Measurements from ENCODE around the gene PIAS2. TPM values are rescaled to one million over a fixed set of nuclear protein-coding genes. Genes with fewer than 3 reads are reported as not detected.
"Not testable (repeated sequence)": the region's sequence is repeated elsewhere in the genome, so short reads cannot be mapped to it uniquely, and the experiment has no call there.

PIAS2 gene
- total RNA-seq, 2 donors from 2014 or later, result 20.9 to 23.4 TPM

- H3K27ac Mint-ChIP-seq, result no peak overlapping the region
- peaks cover 38% of the 10 kb centered on the region for H3K4me1 Mint-ChIP-seq (ENCODE audit: low read depth)
- H3K36me3 Mint-ChIP-seq (ENCODE audit: insufficient read depth in 2 of 2), result peaks cover 20 to 40% of the 10 kb centered on the region in 2 donors
Measured at GRCh38 chr18:46891742-46892214, 25.5 kb downstream of the PIAS2 start.

GRCh38 chr18:46888965-46889364, 28.3 kb downstream of the PIAS2 start:
- Mint-ChIP-seq H3K36me3 (ENCODE audit: insufficient read depth in 2 of 2) (peaks cover 20 to 33% of the 10 kb centered on the region in 2 donors), H3K27me3 (ENCODE audit: low read depth) (no peaks in the 10 kb centered on the region), H3K9me3 (peaks cover 4 to 5% of the 10 kb centered on the region in 2 donors), H3K27ac (no peak overlapping the region), H3K4me1 (ENCODE audit: low read depth) (peaks cover 33% of the 10 kb centered on the region), H3K4me3 (no peak overlapping the region)
- DNase-seq (no peak), ATAC-seq (replicated peaks in 1 of 2) (no peak)

More at GRCh38 chr18:46891742-46892214, 25.5 kb downstream of the PIAS2 start:
- Mint-ChIP-seq H3K27me3 (ENCODE audit: low read depth) (no peaks in the 10 kb centered on the region), H3K9me3 (peaks cover 4 to 5% of the 10 kb centered on the region in 2 donors), H3K4me3 (peak overlapping the region in 1 of 2 donors; percentile 19)
- peak; percentile 76 to 81 for ATAC-seq (replicated peaks in 1 of 2)
- DNase-seq, result peak; percentile 4 to 7

DNA sequence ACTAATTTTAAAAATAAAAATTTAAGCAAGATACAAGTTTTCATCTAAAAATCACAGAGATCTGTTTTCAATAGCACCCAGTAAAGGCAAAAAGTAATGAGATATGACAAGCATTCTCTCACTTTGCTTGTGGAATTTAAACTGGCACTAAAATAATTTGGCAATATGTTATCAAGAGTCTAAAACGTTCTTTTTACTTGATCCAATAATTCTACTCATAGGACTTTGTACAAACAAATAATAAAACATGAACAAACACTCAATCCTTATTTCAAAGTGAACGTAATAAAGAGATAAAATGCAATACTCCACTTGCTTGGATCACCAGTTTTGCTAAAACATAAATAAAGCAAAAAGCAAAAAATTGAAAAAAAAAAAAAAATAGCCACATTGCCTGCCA, 30.4 kb downstream of the PIAS2 start:
- DNase-seq (no peak), ATAC-seq (replicated peaks in 1 of 2) (no peak)
- Mint-ChIP-seq H3K9me3 (peaks cover 4 to 5% of the 10 kb centered on the region in 2 donors), H3K27ac (no peak overlapping the region), H3K27me3 (ENCODE audit: low read depth) (no peaks in the 10 kb centered on the region), H3K4me3 (no peak overlapping the region), H3K4me1 (ENCODE audit: low read depth) (peaks cover 16% of the 10 kb centered on the region), H3K36me3 (ENCODE audit: insufficient read depth in 2 of 2) (peaks cover 20 to 35% of the 10 kb centered on the region in 2 donors)

GRCh38 chr18:46883180-46883579, 34.1 kb downstream of the PIAS2 start:
- Mint-ChIP-seq H3K27ac (no peak overlapping the region), H3K4me1 (ENCODE audit: low read depth) (no peaks in the 10 kb centered on the region), H3K27me3 (ENCODE audit: low read depth) (no peaks in the 10 kb centered on the region), H3K9me3 (peaks cover 0 to 10% of the 10 kb centered on the region in 2 donors), H3K4me3 (no peak overlapping the region), H3K36me3 (ENCODE audit: insufficient read depth in 2 of 2) (peaks cover 8 to 33% of the 10 kb centered on the region in 2 donors)
- ATAC-seq (replicated peaks in 1 of 2), result no peak
- no peak for DNase-seq

DNA sequence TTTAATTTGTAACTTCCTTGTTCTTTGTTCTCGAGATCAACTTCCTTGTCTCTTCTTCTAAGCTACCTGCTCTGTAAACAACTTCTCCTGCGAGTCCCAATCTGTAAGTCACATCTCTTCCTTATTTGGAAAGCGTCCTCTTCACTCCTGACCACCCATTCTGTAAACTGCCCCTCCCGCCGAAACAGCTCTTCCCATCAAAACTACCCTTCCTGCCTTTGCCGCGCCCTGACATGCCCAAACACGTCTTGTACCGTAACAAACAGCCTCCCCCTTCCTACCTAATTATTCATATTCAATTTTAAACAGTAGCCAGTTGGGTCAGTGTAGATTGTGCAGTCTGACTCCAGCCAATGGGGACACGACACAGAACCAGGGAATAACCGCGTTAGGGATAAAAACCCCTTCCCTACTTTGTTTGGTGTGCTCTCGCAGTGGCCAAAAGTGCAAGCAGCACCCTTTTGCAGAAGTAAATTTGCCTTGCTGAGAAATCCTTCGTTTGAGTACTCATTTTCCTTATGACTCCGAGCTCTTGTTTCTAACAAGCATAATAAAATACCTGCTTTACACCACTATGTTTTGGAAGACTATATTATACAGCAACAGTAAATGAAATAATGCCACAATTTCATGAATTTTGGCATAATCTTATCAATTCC, 39.8 kb downstream of the PIAS2 start:
- peaks cover 7 to 14% of the 10 kb centered on the region in 2 donors for H3K9me3 Mint-ChIP-seq
- H3K4me3 Mint-ChIP-seq, result no peak overlapping the region
- DNase-seq, result no peak
- ATAC-seq (replicated peaks in 1 of 2), result no peak
- peaks cover 11% of the 10 kb centered on the region for H3K4me1 Mint-ChIP-seq (ENCODE audit: low read depth)
- H3K36me3 Mint-ChIP-seq (ENCODE audit: insufficient read depth in 2 of 2), result peaks cover 22 to 51% of the 10 kb centered on the region in 2 donors
- no peak overlapping the region for H3K27ac Mint-ChIP-seq
- H3K27me3 Mint-ChIP-seq (ENCODE audit: low read depth), result no peaks in the 10 kb centered on the region

- Mint-ChIP-seq H3K4me3 (no peak overlapping the region), H3K27ac (no peak overlapping the region), H3K27me3 (ENCODE audit: low read depth) (no peaks in the 10 kb centered on the region), H3K9me3 (peaks cover 12 to 21% of the 10 kb centered on the region in 2 donors), H3K36me3 (ENCODE audit: insufficient read depth in 2 of 2) (peaks cover 23 to 28% of the 10 kb centered on the region in 2 donors), H3K4me1 (ENCODE audit: low read depth) (no peaks in the 10 kb centered on the region)
- no peak for ATAC-seq (replicated peaks in 1 of 2)
- DNase-seq, result no peak
Measured at GRCh38 chr18:46868169-46868921, 49.0 kb downstream of the PIAS2 start.

GRCh38 chr18:46867367-46868143, 49.8 kb downstream of the PIAS2 start:
- Mint-ChIP-seq H3K27me3 (ENCODE audit: low read depth) (no peaks in the 10 kb centered on the region), H3K9me3 (peaks cover 12 to 21% of the 10 kb centered on the region in 2 donors), H3K36me3 (ENCODE audit: insufficient read depth in 2 of 2) (peaks cover 21 to 28% of the 10 kb centered on the region in 2 donors), H3K27ac (no peak overlapping the region), H3K4me1 (ENCODE audit: low read depth) (no peaks in the 10 kb centered on the region), H3K4me3 (no peak overlapping the region)
- DNase-seq, result no peak
- no peak for ATAC-seq (replicated peaks in 1 of 2)

DNA sequence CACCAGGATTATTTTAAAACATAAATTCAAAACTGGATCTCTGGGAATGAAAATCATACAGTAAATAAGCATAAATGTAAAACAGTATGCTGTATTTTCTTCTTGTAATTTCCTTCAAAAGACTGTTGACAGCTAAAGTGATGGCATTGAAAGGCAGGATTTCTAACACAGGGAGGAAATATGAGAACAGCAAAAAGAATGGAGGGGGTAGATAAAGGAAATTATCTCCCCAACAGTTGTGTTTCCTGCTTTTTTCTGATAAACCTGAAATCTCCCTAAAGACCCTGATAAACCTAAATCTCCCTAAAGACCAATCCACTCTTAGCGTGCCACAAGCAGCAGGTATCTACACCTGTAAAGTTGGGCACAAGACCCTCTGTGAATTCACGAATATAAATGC, 50.8 kb downstream of the PIAS2 start:
- no peak overlapping the region for H3K4me3 Mint-ChIP-seq
- ATAC-seq (replicated peaks in 1 of 2) (no peak), DNase-seq (no peak)
- no peak overlapping the region for H3K27ac Mint-ChIP-seq
- H3K9me3 Mint-ChIP-seq, result peaks cover 12 to 21% of the 10 kb centered on the region in 2 donors
- H3K4me1 Mint-ChIP-seq (ENCODE audit: low read depth), result no peaks in the 10 kb centered on the region
- peaks cover 21 to 28% of the 10 kb centered on the region in 2 donors for H3K36me3 Mint-ChIP-seq (ENCODE audit: insufficient read depth in 2 of 2)
- no peaks in the 10 kb centered on the region for H3K27me3 Mint-ChIP-seq (ENCODE audit: low read depth)

GRCh38 chr18:46865245-46865644, 52.1 kb downstream of the PIAS2 start:
- not testable (repeated sequence) for H3K4me1 Mint-ChIP-seq (ENCODE audit: low read depth)

DNA sequence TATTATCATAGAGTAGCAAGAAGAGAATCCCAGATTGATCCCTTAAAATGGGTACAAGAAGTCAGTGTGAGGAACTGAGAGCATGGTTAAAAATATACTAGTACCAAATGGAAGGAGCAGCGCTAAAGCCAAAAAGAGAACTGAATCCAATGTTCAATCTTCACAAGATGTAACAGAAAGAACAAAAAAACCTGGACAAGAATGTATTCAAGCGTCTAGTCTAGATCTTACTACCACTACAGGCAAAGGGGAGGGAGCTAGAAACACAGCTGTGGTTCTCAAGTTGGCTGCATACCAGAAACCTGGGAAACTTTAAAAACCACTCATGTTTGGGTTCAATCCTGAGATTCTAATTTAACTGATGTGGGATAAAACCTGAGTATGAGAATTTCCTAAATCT, 57.5 kb downstream of the PIAS2 start:
- H3K27me3 Mint-ChIP-seq (ENCODE audit: low read depth), result no peaks in the 10 kb centered on the region
- ATAC-seq (replicated peaks in 1 of 2), result no peak
- no peaks in the 10 kb centered on the region for H3K9me3 Mint-ChIP-seq
- no peak overlapping the region for H3K4me3 Mint-ChIP-seq
- H3K27ac Mint-ChIP-seq, result no peak overlapping the region
- DNase-seq, result no peak
- peaks cover 15% of the 10 kb centered on the region for H3K4me1 Mint-ChIP-seq (ENCODE audit: low read depth)
- H3K36me3 Mint-ChIP-seq (ENCODE audit: insufficient read depth in 2 of 2), result peaks cover 3 to 11% of the 10 kb centered on the region in 2 donors

More at GRCh38 chr18:46865245-46865644, 52.1 kb downstream of the PIAS2 start:
- ATAC-seq (replicated peaks in 1 of 2); DNase-seq; H3K27me3 Mint-ChIP-seq (ENCODE audit: low read depth); H3K27ac Mint-ChIP-seq; H3K4me3 Mint-ChIP-seq: not testable (repeated sequence)
- Mint-ChIP-seq H3K9me3 (peaks cover 7 to 16% of the 10 kb centered on the region in 2 donors), H3K36me3 (ENCODE audit: insufficient read depth in 2 of 2) (peaks cover 18 to 23% of the 10 kb centered on the region in 2 donors)

DNA sequence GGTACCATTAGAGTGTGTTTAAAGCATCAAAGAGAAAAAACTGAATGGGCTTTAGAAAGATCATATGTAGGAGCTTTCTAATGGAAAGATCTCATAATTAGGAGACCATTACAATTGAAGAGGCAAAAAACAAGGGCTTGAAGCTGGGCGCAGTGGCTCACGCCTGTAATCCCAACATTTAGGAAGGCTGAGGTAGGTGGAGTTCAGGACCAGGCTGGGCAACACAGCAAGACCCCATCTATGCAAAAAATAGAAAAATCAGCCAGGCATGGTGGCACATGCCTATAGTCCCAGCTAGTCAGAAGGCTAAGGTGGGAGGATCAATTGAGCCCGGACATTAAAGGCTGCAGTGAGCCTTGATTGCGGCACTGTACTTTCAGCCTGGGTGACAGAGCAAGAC, 59.0 kb downstream of the PIAS2 start:
- Mint-ChIP-seq H3K4me3 (no peak overlapping the region), H3K36me3 (ENCODE audit: insufficient read depth in 2 of 2) (peaks cover 3 to 12% of the 10 kb centered on the region in 2 donors), H3K9me3 (no peaks in the 10 kb centered on the region)

DNA sequence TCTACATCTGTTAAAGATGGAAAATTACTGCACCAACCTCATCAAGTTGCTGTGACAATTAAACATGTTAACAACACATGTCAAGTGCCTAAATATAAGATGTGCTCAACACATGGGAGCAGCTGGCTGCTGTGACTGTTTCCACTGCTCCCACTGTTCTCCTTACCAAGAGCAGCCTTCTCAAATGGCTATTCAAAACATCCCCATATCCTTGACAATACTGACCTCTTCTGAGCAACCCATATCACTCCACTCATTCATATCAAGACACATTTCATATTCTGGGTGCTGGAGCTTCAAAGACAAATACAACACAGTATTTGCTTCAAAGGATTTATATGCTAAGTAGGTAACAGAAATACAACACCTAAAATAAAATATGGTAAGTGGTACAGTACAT, 60.3 kb downstream of the PIAS2 start:
- ATAC-seq (replicated peaks in 1 of 2) (no peak), DNase-seq (no peak)
- Mint-ChIP-seq H3K4me3 (no peak overlapping the region), H3K27ac (no peak overlapping the region), H3K27me3 (ENCODE audit: low read depth) (no peaks in the 10 kb centered on the region), H3K4me1 (ENCODE audit: low read depth) (peaks cover 15% of the 10 kb centered on the region), H3K9me3 (no peaks in the 10 kb centered on the region), H3K36me3 (ENCODE audit: insufficient read depth in 2 of 2) (peaks cover 3 to 12% of the 10 kb centered on the region in 2 donors)

More for the DNA sequence above, 59.0 kb downstream of the PIAS2 start:
- DNase-seq, result no peak
- H3K27me3 Mint-ChIP-seq (ENCODE audit: low read depth), result no peaks in the 10 kb centered on the region
- no peak overlapping the region for H3K27ac Mint-ChIP-seq
- no peak for ATAC-seq (replicated peaks in 1 of 2)
- peaks cover 15% of the 10 kb centered on the region for H3K4me1 Mint-ChIP-seq (ENCODE audit: low read depth)

GRCh38 chr18:46849007-46849406, 68.3 kb downstream of the PIAS2 start:
- DNase-seq, result no peak
- no peak overlapping the region for H3K27ac Mint-ChIP-seq
- H3K4me3 Mint-ChIP-seq, result no peak overlapping the region
- ATAC-seq (replicated peaks in 1 of 2), result no peak
- no peaks in the 10 kb centered on the region for H3K27me3 Mint-ChIP-seq (ENCODE audit: low read depth)
- peaks cover 0 to 4% of the 10 kb centered on the region in 2 donors for H3K36me3 Mint-ChIP-seq (ENCODE audit: insufficient read depth in 2 of 2)
- H3K9me3 Mint-ChIP-seq, result no peaks in the 10 kb centered on the region
- H3K4me1 Mint-ChIP-seq (ENCODE audit: low read depth), result peaks cover 4% of the 10 kb centered on the region
